Mucosa of descending colon (tissue), 3 donors: ENCODE measurements around the gene CASTOR1. TPM values are rescaled to one million over a fixed set of nuclear protein-coding genes. Genes with fewer than 3 reads are reported as not detected.

Experiments
- ATAC-seq: fragments of 200-7000 bp; cut with Tn5 transposase; one replicate; pipeline ENCODE4 v1.9.1; 2020; ENCODE audit warnings: mild to moderate bottlenecking, moderate library complexity
- DNase-seq, 3 donors: peaks; one replicate each; pipeline ENCODE4 v3.0.0-alpha.2; 2020
- H3K36me3 ChIP-seq: fragments of 200-600 bp; one replicate; pipeline ENCODE4 v1.8.0; 2021; ENCODE audit warnings: low read depth, mild to moderate bottlenecking
- H3K4me1 ChIP-seq: fragments of 200-600 bp; one replicate; pipeline ENCODE4 v1.8.0; 2021; ENCODE audit warnings: low read depth, mild to moderate bottlenecking
- H3K4me3 ChIP-seq: fragments of 200-600 bp; one replicate; pipeline ENCODE4 v1.8.0; 2021; ENCODE audit warnings: mild to moderate bottlenecking
- H3K9me3 ChIP-seq: fragments of 200-600 bp; one replicate; pipeline ENCODE4 v1.8.0; 2021; ENCODE audit warnings: mild to moderate bottlenecking
- CTCF ChIP-seq: fragments of 200-600 bp; IDR thresholded peaks from one replicate; pipeline ENCODE4 v1.8.0; 2022; ENCODE audit warnings: antibody characterized with exemption, mild to moderate bottlenecking
- intact Hi-C, 2 donors: fragments of 100-400 bp; cut with DNase I in 1 of 2; cut with micrococcal nuclease in 1 of 2; formaldehyde crosslinking; loops; one replicate each; pipeline versions ENCODE4 v1.11.0 to v1.11.1; 2022; cut with DNase I, micrococcal nuclease
- total RNA-seq, 3 donors: library from RNA; stranded (reverse); fragmentation: NEBNext Ultra II Directional in 2 of 3; extraction: Animal tissue kit (Norgen Biotek cat#: 25700) in 2 of 3; gene quantifications; one replicate each; pipeline versions ENCODE4 v1.2.1 to v1.2.4, GENCODE V29; 2021 to 2023
- donor health status: DM: no; HTN: no; CAD: no; lungs with moderate emphysema.
- donor health status: DM: no; HTN: no; CAD: no.
- donor health status: DM: no; HTN: yes; CAD: no.

The CASTOR1 gene
- total RNA-seq, 3 donors from 2014 or later, result 6.1 to 8.4 (median 7.6) TPM

GRCh38 chr22:30310881-30311771, 21.8 kb upstream of the CASTOR1 start:
- no peak overlapping the region for H3K4me3 ChIP-seq
- intact Hi-C loops, result no loop called here
- DNase-seq, result peak; percentile 79 to 83 (median 79)

DNA sequence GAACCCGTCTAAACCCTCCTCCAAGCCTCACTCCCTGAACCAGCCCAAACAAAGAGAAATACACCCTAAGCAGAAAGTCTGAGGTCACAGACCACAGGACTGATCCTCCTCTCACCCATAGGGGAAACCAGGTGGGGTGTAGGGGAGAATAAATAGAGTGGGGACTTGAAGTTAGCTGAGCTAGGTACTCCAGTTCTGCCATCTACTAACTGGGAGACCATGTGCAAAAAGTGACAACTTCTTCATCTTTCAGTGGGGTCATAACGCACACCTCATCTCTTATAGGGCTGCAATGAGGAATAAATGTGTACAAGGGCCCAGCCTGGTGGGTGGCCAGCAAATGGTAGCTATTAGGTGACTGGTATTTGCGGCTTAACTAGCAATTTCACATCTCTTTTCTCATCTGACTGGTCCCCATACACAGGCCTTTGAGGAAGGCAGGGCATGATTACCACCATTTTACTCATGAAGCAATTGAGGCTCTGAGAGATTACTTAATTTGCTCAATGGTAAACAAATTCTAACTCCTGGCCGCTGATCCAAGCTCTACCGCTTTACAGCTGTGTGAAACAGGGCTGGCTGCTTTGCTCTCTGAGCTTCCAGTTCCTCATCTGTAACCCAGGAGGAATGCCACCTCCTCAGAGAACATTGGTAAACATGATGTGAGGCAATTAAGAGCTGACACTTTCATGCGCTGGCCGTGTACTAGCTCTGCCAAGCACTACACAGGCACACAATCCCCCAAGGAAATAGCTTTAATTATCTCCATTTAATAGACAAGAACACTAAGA, 20.8 kb upstream of the CASTOR1 start:
- Histone ChIP-seq H3K36me3 (no peaks in the 10 kb centered on the region), H3K9me3 (no peaks in the 10 kb centered on the region), H3K4me1 (peaks cover 88% of the 10 kb centered on the region), H3K4me3 (no peak overlapping the region)
- DNase-seq (peak in 2 of 3 donors; percentile 55 to 73), ATAC-seq (peak; percentile 71)
- no peak for TF ChIP-seq CTCF
- intact Hi-C loops, result no loop called here

More at GRCh38 chr22:30310881-30311771, 21.8 kb upstream of the CASTOR1 start:
- peaks cover 81% of the 10 kb centered on the region for H3K4me1 ChIP-seq
- no peak for TF ChIP-seq CTCF
- H3K9me3 ChIP-seq, result no peaks in the 10 kb centered on the region
- ATAC-seq, result peak; percentile 75
- H3K36me3 ChIP-seq, result no peaks in the 10 kb centered on the region

- DNase-seq, result no peak
- H3K9me3 ChIP-seq, result no peaks in the 10 kb centered on the region
- no peaks in the 10 kb centered on the region for H3K36me3 ChIP-seq
- intact Hi-C loops, result no loop called here
- TF ChIP-seq CTCF, result no peak
- H3K4me1 ChIP-seq, result peaks cover 88% of the 10 kb centered on the region
- H3K4me3 ChIP-seq, result no peak overlapping the region
- ATAC-seq, result no peak
These were observed 19.4 kb upstream of the CASTOR1 start for GRCh38 chr22:30308518-30309230.

DNA sequence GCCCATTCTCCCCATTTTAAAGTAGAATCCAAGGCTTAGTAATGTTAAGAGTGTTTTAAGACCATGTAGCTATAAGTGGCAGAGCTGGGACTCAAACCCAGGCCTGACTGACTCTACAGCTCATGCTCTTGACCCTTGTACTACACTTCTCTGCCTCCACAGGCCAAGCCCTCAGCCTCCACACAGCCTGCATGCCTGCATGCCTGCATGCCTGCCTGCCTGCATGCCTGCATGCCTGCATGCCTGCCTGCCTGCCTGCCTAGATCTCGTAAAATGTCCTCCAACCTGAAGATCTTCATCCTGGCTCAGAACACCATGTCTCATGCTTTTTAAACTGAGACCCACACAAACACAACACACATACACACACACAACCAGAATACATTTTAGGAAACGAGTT, 18.8 kb upstream of the CASTOR1 start:
- no peaks in the 10 kb centered on the region for H3K36me3 ChIP-seq
- ATAC-seq, result no peak
- no peak overlapping the region for H3K4me3 ChIP-seq
- no peaks in the 10 kb centered on the region for H3K9me3 ChIP-seq
- no peak for DNase-seq
- intact Hi-C loops, result no loop called here
- peaks cover 91% of the 10 kb centered on the region for H3K4me1 ChIP-seq
- TF ChIP-seq CTCF, result no peak

DNA sequence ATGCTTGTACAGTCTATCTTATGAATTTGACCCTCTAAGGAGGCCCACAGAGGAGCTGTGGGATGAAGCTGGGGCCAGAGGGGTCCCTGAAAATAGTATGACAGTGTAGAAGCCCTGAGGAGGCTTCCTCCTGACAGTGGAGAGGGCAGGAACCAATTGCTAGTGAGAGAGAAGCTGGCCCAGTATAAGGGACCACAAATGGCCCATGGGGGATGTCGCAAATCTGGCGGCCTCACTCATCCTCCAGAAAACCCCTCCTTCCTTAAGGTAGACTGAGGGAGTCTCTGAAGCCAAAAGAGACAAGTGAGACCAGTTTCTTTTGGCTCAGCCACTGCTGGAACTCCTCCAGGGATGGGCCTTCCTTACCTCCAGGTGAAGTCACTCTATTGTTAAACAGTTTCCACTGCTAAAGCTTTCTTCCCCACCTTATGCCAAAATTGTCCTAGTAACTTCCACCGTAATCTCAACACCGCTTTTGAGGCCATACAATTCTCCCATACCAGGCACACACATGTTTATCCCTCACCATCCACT, 17.8 kb upstream of the CASTOR1 start:
- no peak for DNase-seq
- Histone ChIP-seq H3K9me3 (no peaks in the 10 kb centered on the region), H3K4me3 (no peak overlapping the region), H3K36me3 (no peaks in the 10 kb centered on the region), H3K4me1 (peaks cover 88% of the 10 kb centered on the region)
- intact Hi-C loops, result no loop called here
- no peak for TF ChIP-seq CTCF
- no peak for ATAC-seq
